Activated CD4-positive, alpha-beta T cell treated with anti-CD3 and anti-CD28 coated beads, Interleukin-2, Interleukin-6, amounts not matched to agents 100 ng/mL and 50 ng/mL, durations not matched to agents 16 hours and 8 hours (primary cell): ENCODE measurements around the gene APOL6.
"Not testable (repeated sequence)": the region's sequence is repeated elsewhere in the genome, so short reads cannot be mapped to it uniquely, and the experiment has no call there.

Experiments
- DNase-seq: peaks from one replicate; pipeline ENCODE4 v3.0.0-alpha.2; 2020

APOL6 gene

GRCh38 chr22:35681454-35682052 is 33.3 kb downstream of the APOL6 start:
- DNase-seq: no peak

DNA sequence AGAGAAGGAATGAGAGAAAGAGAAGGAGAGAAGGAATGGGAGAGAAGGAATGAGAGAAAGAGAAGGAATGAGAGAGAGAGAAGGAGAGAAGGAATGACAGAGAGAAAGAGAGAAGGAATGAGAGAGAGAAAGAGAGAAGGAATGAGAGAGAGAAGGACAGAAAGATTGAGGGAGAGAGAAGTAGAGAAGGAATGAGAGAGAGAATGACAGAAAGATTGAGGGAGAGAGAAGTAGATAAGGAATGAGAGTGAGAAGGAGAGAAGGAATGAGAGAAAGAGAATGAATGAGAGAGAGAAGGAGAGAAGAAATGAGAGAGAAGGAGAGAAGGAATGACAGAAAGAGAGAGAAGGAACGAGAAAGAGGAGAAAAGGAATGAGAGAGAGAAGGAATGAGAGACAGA is 35.3 kb downstream of the APOL6 start:
- DNase-seq: no peak

DNA sequence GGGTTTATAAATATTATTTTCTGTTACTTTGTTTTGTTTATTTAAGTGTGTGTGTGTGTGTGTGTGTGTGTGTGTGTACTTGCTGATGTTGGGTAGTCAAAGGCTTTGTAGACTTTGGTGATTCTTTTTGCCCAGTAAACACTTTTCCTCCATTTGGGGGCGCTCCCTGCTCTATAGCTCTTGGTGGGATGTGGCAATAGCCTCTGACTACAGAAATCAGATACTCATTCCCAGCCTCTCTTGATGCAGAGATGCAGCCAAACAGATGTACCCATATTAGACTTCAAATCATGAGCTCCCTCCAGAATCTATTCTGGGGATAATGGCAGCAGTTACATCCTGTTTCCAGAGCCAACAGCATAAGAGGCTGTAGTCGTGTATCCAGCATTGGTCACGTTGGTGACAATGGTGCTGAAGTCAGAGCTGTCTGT is 36.0 kb downstream of the APOL6 start:
- no peak for DNase-seq

DNA sequence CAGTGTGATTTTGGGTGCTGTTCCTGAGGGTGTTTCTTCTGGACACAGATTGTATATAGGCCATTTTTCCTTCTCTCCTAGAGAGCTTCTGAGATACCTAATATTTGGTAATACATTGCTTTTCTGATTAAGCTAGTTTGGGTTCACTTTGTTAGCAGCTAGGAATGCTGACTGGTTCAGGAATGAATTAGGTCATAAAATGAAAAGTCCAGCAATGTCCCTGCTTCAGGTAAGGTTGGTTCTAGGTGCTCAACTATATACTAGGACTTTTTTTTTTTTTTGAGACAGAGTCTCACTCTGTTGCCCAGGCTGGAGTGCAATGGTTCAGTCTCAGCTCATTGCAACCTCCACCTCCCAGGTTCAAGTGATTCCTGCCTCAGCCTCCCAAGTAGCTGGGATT is 36.5 kb downstream of the APOL6 start:
- no peak for DNase-seq

DNA sequence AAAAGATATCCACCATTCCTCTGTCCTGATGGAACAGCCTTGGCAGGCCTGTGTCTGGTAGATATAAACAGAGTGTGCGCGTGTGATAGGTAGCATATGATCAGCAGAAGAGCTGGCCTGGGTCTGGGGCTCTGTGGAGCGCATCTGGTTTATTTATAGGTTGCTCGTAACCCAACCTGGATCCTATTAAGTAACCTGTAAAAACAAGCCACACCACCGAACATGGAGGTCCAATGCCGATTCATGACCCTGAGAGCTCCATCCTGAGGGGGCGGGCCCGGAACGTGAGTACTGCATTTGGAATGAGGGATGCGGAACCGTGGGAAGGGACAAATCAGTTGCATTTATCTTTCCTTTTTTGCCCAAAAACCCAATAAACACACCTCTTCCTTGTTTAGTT is 37.5 kb downstream of the APOL6 start:
- DNase-seq: no peak

GRCh38 chr22:35686298-35686697 is 38.1 kb downstream of the APOL6 start:
- no peak for DNase-seq

- DNase-seq: no peak
Observed at GRCh38 chr22:35687461-35687860, 39.2 kb downstream of the APOL6 start.

DNA sequence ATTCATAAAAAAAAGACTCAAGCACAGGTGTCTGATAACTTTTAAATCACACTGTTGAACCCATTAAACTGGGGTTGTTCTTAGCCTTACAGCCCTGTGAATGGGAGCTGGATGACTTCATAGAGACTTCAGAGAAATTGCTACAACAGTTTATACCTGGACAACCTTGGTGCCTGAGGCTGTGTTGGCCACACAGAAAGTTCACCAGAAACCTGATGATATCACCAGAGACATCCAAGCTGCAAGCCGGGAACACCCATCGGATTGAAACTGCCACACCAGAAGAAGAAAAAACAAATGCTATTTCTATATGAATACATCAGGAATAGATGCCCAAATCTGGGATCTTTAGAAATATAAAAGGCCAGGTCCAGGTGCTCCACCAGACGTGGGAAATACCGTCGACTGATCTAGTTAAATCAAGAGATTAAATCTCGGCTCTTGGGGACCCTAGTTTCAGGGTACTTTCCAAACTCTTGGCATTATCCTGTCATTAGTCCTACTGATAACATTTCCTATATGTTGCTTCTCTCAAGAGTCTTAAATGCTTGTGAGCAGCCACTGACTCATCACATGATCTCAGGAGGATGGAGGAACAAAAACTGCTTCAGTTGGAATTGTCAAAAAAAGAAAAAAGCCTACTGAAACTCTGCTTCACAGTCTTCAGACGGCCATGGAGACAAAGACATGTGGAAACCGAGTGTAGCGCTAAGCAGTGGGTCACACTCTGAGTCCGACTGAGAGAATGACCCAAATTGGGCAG is 40.8 kb downstream of the APOL6 start:
- no peak for DNase-seq

DNA sequence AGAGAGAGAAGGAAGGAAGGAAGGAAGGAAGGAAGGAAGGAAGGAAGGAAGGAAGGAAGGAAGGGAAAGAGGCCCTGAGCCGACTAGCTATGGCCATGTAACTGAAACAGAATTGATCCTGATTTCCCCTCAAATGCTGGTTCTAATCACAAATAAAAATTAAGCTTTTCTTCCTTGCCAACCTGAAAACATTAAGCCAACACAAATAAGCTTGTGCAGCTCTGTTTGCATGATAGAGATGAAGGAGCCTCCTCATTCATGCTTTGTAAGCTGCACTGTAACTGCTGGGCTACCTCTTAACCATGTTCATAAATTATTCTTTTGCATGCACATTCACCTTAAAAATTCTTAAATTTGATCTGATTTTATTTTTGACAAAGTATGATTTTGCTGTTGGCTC is 41.8 kb downstream of the APOL6 start:
- no peak for DNase-seq

- DNase-seq: no peak
Observed at GRCh38 chr22:35695202-35695601, 47.0 kb downstream of the APOL6 start.

GRCh38 chr22:35697142-35697541 is 48.9 kb downstream of the APOL6 start:
- DNase-seq: no peak

DNA sequence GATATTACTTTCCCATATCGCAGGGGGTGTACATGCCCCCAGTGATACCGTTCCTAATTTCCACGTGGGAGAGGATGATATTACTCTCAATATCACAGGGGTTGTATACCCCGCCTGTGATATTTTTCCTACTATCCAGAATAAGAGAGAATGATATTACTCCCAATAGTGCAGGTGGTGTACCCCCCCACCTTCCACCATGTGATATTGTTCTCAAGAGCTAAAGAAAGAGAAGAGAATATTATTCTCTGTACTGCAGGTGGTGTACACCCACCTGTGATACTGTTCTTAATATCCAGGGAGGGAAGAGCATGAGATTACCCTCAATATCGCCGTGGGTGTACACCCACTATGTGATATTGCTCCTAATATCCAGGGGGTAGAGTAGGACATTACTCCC is 51.6 kb downstream of the APOL6 start:
- not testable (repeated sequence) for DNase-seq

DNA sequence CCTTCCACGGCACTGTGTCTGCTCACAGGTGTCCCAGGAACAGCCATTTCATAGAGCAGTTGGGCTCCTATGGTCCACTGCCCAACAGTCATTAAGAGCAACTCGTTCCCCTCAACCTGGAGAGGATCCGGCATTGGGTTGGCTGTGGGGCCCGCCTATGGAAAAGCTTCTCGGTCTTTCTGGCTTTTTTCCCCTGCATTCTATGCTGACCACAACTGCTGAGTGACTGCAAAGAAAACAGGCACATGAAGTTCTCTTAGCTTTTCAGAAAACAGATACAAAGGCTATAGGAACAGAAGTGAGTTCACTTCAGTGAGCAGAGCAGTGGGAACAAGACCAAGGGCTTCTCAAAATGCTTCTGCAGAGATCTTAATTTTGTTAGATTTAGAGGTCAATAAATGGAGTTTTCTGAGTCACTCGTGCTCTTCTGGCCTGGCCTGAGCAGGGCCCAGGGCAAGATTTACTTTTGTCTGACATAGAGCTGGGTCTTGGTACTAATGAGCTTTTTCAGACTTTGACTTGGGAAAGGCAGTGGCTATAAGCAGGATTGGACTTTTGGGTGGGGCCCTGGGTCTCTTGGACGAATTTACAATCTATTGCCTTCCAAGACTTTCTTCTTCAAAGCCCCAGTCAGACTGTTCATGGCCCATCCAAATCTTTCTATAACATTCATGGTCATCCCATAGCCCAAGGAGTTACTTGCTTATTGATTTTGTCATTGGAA is 55.8 kb downstream of the APOL6 start:
- DNase-seq: no peak

GRCh38 chr22:35705141-35705540 is 56.9 kb downstream of the APOL6 start:
- no peak for DNase-seq

GRCh38 chr22:35708453-35708852 is 60.2 kb downstream of the APOL6 start:
- no peak for DNase-seq

GRCh38 chr22:35708917-35709316 is 60.7 kb downstream of the APOL6 start:
- no peak for DNase-seq

GRCh38 chr22:35711336-35711735 is 63.1 kb downstream of the APOL6 start:
- DNase-seq: no peak

- no peak for DNase-seq
Observed at GRCh38 chr22:35712672-35713071, 64.4 kb downstream of the APOL6 start.

DNA sequence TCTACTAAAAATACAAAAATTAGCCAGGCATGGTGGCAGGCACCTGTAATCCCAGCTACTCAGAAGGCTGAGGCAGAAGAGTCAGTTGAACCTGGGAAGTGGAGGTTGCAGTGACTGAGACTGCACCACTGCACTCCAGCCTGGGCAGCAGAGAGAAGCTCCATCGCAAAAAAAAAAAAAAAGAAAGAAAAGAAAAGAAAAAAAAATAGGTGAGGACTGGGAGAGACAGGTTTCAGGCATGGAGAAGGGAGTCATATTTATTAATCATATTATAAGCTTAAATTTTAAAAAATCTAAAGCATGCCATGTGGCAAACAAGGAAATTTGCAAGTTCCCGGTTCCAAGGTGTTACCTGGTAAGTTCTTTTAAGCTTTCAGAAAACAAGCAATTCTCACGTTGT is 69.3 kb downstream of the APOL6 start, which contains the start of gene APOL5:
Gene APOL5 (plus strand): TSS at position 301 of the 400 bp plus-strand sequence. CDS start 0 bp downstream, at position 301.
- DNase-seq: no peak
